Suprapubic skin (tissue), 4 donors: Measurements from ENCODE around the gene STK24. TPM values are rescaled to one million over a fixed set of nuclear protein-coding genes. Genes with fewer than 3 reads are reported as not detected.
"Not testable (repeated sequence)": the region's sequence is repeated elsewhere in the genome, so short reads cannot be mapped to it uniquely, and the experiment has no call there.

ENCODE experiments used
- DNase-seq, 2 donors: peaks; one replicate each; pipeline ENCODE4 v3.0.0-alpha.2; 2019; ENCODE audit warnings: low spot score in 2 of 2
- H3K27ac ChIP-seq: fragments of 200-600 bp; sonication (generic); one replicate; pipeline ENCODE4 v1.5.1; 2019
- H3K27me3 ChIP-seq: fragments of 200-600 bp; sonication (generic); one replicate; pipeline ENCODE4 v1.5.1; 2019
- H3K36me3 ChIP-seq: fragments of 200-600 bp; sonication (generic); one replicate; pipeline ENCODE4 v1.5.1; 2019
- H3K4me1 ChIP-seq: fragments of 200-600 bp; sonication (generic); one replicate; pipeline ENCODE4 v1.5.1; 2019
- H3K4me3 ChIP-seq: fragments of 200-600 bp; sonication (generic); one replicate; pipeline ENCODE4 v1.5.1; 2019; ENCODE audit warnings: mild to moderate bottlenecking
- H3K9me3 ChIP-seq: fragments of 200-600 bp; sonication (generic); one replicate; pipeline ENCODE4 v1.5.1; 2019
- EP300 ChIP-seq: sonication (generic); formaldehyde crosslinking; IDR thresholded peaks from one replicate; pipeline ENCODE4 v1.6.1; 2017; ENCODE audit warnings: antibody characterized with exemption
- POLR2A ChIP-seq, 2 donors: fragments of 450-650 bp; IDR thresholded peaks; one replicate each; pipeline ENCODE4 v1.6.1; 2017; ENCODE audit warnings: antibody characterized with exemption in 2 of 2, mild to moderate bottlenecking in 2 of 2, moderate library complexity in 2 of 2
- POLR2AphosphoS5 ChIP-seq, 3 donors: sonication (generic); formaldehyde crosslinking; IDR thresholded peaks; one replicate each; pipeline ENCODE4 v1.6.1; 2017; ENCODE audit warnings: antibody characterized with exemption in 3 of 3
- WGBS: methylation state at CpG from one replicate; pipeline ENCODE4 v1.1.5; 2018; 5-methylcytosine and 5-hydroxymethylcytosine counted together
- total RNA-seq, 4 donors: library from RNA; depleted of rRNA; stranded (reverse); fragments of >200 nt; gene quantifications; one replicate each; pipeline ENCODE4 v1.1.0, GENCODE V29; 2016
- TF ChIP-seq, protein P1 (sequence below), 2 donors: fragments of 200-600 bp in 1 of 2; fragments of 450-650 bp in 1 of 2; sonication (generic) in 1 of 2; IDR thresholded peaks; one replicate each; pipeline ENCODE4 v1.5.1; 2016 to 2019; ENCODE audit warnings: antibody characterized with exemption in 2 of 2, mild to moderate bottlenecking in 1 of 2, moderate library complexity in 1 of 2

Gene STK24
- total RNA-seq, 4 donors from 2014 or later: 132 to 200 (median 176) TPM

GRCh38 chr13:98595134-98595533 lies 18.2 kb upstream of the STK24 start:
- Histone ChIP-seq H3K4me3 (no peak overlapping the region), H3K27ac (no peak overlapping the region), H3K36me3 (no peaks in the 10 kb centered on the region), H3K4me1 (no peaks in the 10 kb centered on the region), H3K9me3 (no peaks in the 10 kb centered on the region), H3K27me3 (no peaks in the 10 kb centered on the region)
- TF ChIP-seq, protein P1, sequence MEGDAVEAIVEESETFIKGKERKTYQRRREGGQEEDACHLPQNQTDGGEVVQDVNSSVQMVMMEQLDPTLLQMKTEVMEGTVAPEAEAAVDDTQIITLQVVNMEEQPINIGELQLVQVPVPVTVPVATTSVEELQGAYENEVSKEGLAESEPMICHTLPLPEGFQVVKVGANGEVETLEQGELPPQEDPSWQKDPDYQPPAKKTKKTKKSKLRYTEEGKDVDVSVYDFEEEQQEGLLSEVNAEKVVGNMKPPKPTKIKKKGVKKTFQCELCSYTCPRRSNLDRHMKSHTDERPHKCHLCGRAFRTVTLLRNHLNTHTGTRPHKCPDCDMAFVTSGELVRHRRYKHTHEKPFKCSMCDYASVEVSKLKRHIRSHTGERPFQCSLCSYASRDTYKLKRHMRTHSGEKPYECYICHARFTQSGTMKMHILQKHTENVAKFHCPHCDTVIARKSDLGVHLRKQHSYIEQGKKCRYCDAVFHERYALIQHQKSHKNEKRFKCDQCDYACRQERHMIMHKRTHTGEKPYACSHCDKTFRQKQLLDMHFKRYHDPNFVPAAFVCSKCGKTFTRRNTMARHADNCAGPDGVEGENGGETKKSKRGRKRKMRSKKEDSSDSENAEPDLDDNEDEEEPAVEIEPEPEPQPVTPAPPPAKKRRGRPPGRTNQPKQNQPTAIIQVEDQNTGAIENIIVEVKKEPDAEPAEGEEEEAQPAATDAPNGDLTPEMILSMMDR (IDR thresholded peaks at IDR 0.05): no peak
- TF ChIP-seq POLR2AphosphoS5 (IDR thresholded peaks at IDR 0.05) (no peak), EP300 (no peak), POLR2A (IDR thresholded peaks at IDR 0.05) (no peak)
- no peak for DNase-seq
- 90% methylated on average over 3 of the region's 3 CpGs for WGBS

DNA sequence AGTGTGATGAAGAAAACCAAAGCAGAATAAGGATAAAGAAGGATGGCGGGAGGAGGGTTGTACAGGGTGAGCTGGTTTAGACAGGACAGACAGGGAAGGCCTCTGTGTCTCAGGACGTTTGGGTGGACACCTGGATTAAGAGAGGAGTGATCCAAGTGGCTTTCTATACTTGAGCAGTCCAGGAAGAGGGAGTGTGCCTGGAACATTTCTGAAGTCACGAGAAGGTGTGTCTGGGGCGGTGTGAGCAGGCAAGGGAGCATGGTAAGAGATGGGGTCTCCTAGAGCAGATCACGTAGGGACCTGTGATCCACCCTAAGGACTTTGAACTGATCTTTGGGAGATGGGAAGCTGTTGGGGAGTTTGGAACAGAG lies 15.4 kb upstream of the STK24 start:
- Histone ChIP-seq H3K4me1 (no peaks in the 10 kb centered on the region), H3K27ac (no peak overlapping the region), H3K36me3 (no peaks in the 10 kb centered on the region), H3K4me3 (no peak overlapping the region), H3K27me3 (no peaks in the 10 kb centered on the region), H3K9me3 (no peaks in the 10 kb centered on the region)
- no peak for TF ChIP-seq POLR2AphosphoS5 (IDR thresholded peaks at IDR 0.05)
- TF ChIP-seq POLR2A (IDR thresholded peaks at IDR 0.05): no peak
- TF ChIP-seq, protein P1 (IDR thresholded peaks at IDR 0.05): no peak
- TF ChIP-seq EP300: no peak
- DNase-seq: no peak
- WGBS: 73% methylated on average over 5 of the region's 5 CpGs

DNA sequence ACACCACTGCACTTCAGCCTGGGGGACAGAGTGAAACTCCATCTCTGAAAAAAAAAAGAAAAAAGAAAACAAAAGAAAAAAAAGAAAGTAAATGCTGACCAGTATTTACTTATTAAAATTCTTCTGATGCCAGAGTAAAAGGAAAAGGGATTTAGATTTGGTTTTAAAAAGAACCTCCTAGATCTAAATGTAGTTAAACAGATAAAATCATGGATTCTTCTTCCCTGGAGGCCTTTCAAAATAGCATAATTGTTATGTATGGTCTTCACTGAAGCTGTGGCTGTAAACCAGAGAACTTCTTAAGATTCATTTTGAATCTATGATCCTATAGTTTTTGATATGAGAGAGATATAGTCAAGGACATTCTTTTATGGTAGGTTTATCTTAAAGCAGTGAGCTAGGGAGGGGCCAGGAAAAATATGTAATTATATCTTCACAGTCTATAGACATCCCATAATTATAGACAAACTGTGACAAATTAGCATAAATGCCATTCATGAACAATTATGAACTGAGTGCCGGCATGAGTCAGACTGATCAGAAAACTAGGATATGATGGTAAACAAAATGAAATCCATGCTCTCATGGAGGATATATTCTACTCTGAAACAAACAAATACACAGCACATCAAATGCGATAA lies 14.9 kb upstream of the STK24 start:
- no peak overlapping the region for H3K4me3 ChIP-seq
- 74% methylated on average over 2 of the region's 2 CpGs for WGBS
- TF ChIP-seq, protein P1 (IDR thresholded peaks at IDR 0.05): no peak
- TF ChIP-seq POLR2AphosphoS5 (IDR thresholded peaks at IDR 0.05) (no peak), EP300 (no peak), POLR2A (IDR thresholded peaks at IDR 0.05) (no peak)
- H3K27me3 ChIP-seq: no peaks in the 10 kb centered on the region
- DNase-seq: no peak
- no peaks in the 10 kb centered on the region for H3K36me3 ChIP-seq
- H3K27ac ChIP-seq: no peak overlapping the region
- H3K9me3 ChIP-seq: no peaks in the 10 kb centered on the region
- H3K4me1 ChIP-seq: no peaks in the 10 kb centered on the region

DNA sequence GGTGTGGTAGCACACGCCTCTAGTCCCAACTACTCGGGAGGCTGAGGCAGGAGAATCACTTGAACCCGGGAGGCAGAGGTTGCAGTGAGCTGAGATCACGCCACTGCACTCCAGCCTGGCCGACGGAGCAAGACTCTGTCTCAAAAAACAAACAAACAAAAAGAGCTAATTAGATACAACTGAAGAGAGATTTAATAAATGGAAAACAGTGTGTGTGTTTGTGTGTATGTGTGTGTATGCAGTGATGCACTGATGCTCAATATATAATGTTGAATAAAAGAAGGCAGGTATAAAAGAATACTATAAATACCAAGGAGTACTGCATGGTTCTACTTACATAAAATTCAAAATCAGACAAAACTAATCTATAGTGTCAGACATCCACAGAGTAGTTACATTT lies 13.6 kb upstream of the STK24 start:
- H3K4me3 ChIP-seq, H3K36me3 ChIP-seq, H3K9me3 ChIP-seq, H3K27ac ChIP-seq, H3K27me3 ChIP-seq, DNase-seq, H3K4me1 ChIP-seq: not testable (repeated sequence)
- 94% methylated on average over 6 of the region's 6 CpGs for WGBS

DNA sequence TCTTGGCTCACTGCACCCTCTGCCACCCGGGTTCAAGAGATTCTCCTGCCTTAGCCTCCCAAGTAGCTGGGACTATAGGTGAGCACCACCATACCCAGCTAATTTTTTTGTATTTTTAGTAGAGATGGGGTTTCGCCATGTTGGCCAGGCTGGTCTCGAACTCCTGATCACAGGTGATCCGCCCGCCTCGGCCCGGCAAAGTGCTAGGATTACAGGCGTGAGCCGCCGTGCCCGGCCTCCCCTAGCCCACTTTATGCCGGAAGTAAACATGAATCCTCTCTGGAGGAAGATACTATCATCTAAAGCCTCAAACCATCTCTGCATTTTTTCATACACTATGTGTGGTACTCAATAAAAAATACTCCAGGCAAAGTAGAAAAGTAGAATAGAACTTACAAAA lies 12.6 kb upstream of the STK24 start:
- WGBS: 91% methylated on average over 12 of the region's 12 CpGs
- H3K27me3 ChIP-seq, H3K36me3 ChIP-seq, H3K9me3 ChIP-seq, H3K27ac ChIP-seq, H3K4me3 ChIP-seq, DNase-seq: not testable (repeated sequence)
- peaks cover 12% of the 10 kb centered on the region for H3K4me1 ChIP-seq

GRCh38 chr13:98586400-98587345 lies 9.8 kb upstream of the STK24 start:
- TF ChIP-seq EP300 (no peak), POLR2A (IDR thresholded peaks at IDR 0.05) (no peak), POLR2AphosphoS5 (IDR thresholded peaks at IDR 0.05) (no peak)
- TF ChIP-seq, protein P1 (IDR thresholded peaks at IDR 0.05): no peak
- peaks cover 39% of the 10 kb centered on the region for H3K4me1 ChIP-seq
- 66% methylated on average over 4 of the region's 4 CpGs for WGBS
- no peak overlapping the region for H3K4me3 ChIP-seq
- H3K9me3 ChIP-seq: no peaks in the 10 kb centered on the region
- H3K36me3 ChIP-seq: no peaks in the 10 kb centered on the region
- H3K27me3 ChIP-seq: no peaks in the 10 kb centered on the region
- no peak overlapping the region for H3K27ac ChIP-seq
- no peak for DNase-seq
